Stimulated activated CD4-positive, alpha-beta T cell treated with anti-CD3 and anti-CD28 coated beads, Interleukin-15, amount 100 ng/mL, for 48 hours (primary cell): ENCODE measurements around the gene CKAP2L.
"Not testable (repeated sequence)": the region's sequence is repeated elsewhere in the genome, so short reads cannot be mapped to it uniquely, and the experiment has no call there.

Experiments
- DNase-seq, 2 donors: peaks; one replicate each; pipeline ENCODE4 v3.0.0-alpha.2; 2020; ENCODE audit warnings: low read depth in 2 of 2

The CKAP2L gene

GRCh38 chr2:112709703-112710102, 54.7 kb downstream of the CKAP2L start:
- no peak for DNase-seq

GRCh38 chr2:112708968-112709367, 55.4 kb downstream of the CKAP2L start:
- DNase-seq, result no peak

- DNase-seq, result not testable (repeated sequence)
Measured at GRCh38 chr2:112706947-112707346, 57.5 kb downstream of the CKAP2L start.

GRCh38 chr2:112706170-112706664, 58.2 kb downstream of the CKAP2L start:
- DNase-seq, result peak; percentile 37 to 45

GRCh38 chr2:112705575-112705974, 58.8 kb downstream of the CKAP2L start:
- no peak for DNase-seq

- no peak for DNase-seq
Measured at GRCh38 chr2:112703684-112704083, 60.7 kb downstream of the CKAP2L start.

GRCh38 chr2:112701052-112701451, 63.4 kb downstream of the CKAP2L start:
- no peak for DNase-seq

GRCh38 chr2:112699984-112700667, 64.3 kb downstream of the CKAP2L start:
- DNase-seq, result no peak

GRCh38 chr2:112698834-112699515, 65.4 kb downstream of the CKAP2L start:
- no peak for DNase-seq

- no peak for DNase-seq
Measured at GRCh38 chr2:112694182-112694581, 70.2 kb downstream of the CKAP2L start.

- DNase-seq, result no peak
Measured at GRCh38 chr2:112693596-112693995, 70.8 kb downstream of the CKAP2L start.

- DNase-seq, result peak; percentile 30 to 41
Measured at GRCh38 chr2:112692918-112693317, 71.5 kb downstream of the CKAP2L start.

GRCh38 chr2:112692495-112692911, 71.9 kb downstream of the CKAP2L start:
- DNase-seq, result peak; percentile 51 to 56

- peak in 1 of 2 donors; percentile 18 for DNase-seq
Measured at GRCh38 chr2:112691881-112692281, 72.5 kb downstream of the CKAP2L start.

- DNase-seq, result peak; percentile 39 to 41
Measured at GRCh38 chr2:112690853-112691401, 73.5 kb downstream of the CKAP2L start.

GRCh38 chr2:112688086-112688880, 76.1 kb downstream of the CKAP2L start:
- DNase-seq, result no peak

- no peak for DNase-seq
Measured at GRCh38 chr2:112687522-112687921, 76.9 kb downstream of the CKAP2L start.
